GM21825 (cell line): ENCODE data around the gene CDH23.
"Not testable (repeated sequence)": the region's sequence is repeated elsewhere in the genome, so short reads cannot be mapped to it uniquely, and the experiment has no call there.

Experiments used
- ATAC-seq: cut with Tn5 transposase; IDR thresholded peaks from one replicate; pipeline ENCODE4 v1.9.1; 2021; ENCODE audit warnings: mild to moderate bottlenecking, moderate library complexity; ENCODE audit not compliant: unreplicated experiment

Gene CDH23

GRCh38 chr10:71597821-71598498 lies 201.2 kb downstream of the CDH23 start:
- ATAC-seq, result no peak

- no peak for ATAC-seq
Measured at GRCh38 chr10:71598621-71599055, 201.9 kb downstream of the CDH23 start.

- no peak for ATAC-seq
Measured at GRCh38 chr10:71599518-71599917, 202.8 kb downstream of the CDH23 start.

GRCh38 chr10:71600242-71600641 lies 203.5 kb downstream of the CDH23 start:
- not testable (repeated sequence) for ATAC-seq

- no peak for ATAC-seq
Measured at GRCh38 chr10:71600849-71601248, 204.1 kb downstream of the CDH23 start.

GRCh38 chr10:71601273-71601672 lies 204.6 kb downstream of the CDH23 start:
- no peak for ATAC-seq

- ATAC-seq, result no peak
Measured at GRCh38 chr10:71603150-71603549, 206.4 kb downstream of the CDH23 start.

- no peak for ATAC-seq
Measured at GRCh38 chr10:71603754-71604153, 207.0 kb downstream of the CDH23 start.

- ATAC-seq, result no peak
Measured at GRCh38 chr10:71604324-71605018, 207.8 kb downstream of the CDH23 start.

GRCh38 chr10:71605263-71605962 lies 208.7 kb downstream of the CDH23 start:
- ATAC-seq, result no peak

- ATAC-seq, result no peak
Measured at GRCh38 chr10:71606257-71607081, 209.7 kb downstream of the CDH23 start.

- no peak for ATAC-seq
Measured at GRCh38 chr10:71607082-71607443, 210.3 kb downstream of the CDH23 start.

GRCh38 chr10:71608819-71609768 lies 212.4 kb downstream of the CDH23 start:
- no peak for ATAC-seq

- no peak for ATAC-seq
Measured at GRCh38 chr10:71610651-71611050, 213.9 kb downstream of the CDH23 start.

- no peak for ATAC-seq
Measured at GRCh38 chr10:71611131-71611530, 214.4 kb downstream of the CDH23 start.

GRCh38 chr10:71611709-71612422 lies 215.1 kb downstream of the CDH23 start:
- no peak for ATAC-seq

GRCh38 chr10:71613261-71613777 lies 216.6 kb downstream of the CDH23 start:
- no peak for ATAC-seq

GRCh38 chr10:71613877-71614276 lies 217.2 kb downstream of the CDH23 start:
- no peak for ATAC-seq

GRCh38 chr10:71614946-71615345 lies 218.2 kb downstream of the CDH23 start:
- no peak for ATAC-seq
